DND-41 (cell line): ENCODE results near the gene NRARP.

ENCODE experiments used
- ATAC-seq: fragments of 200-7000 bp; cut with Tn5 transposase; 3 replicates; pipeline ENCODE4 v1.9.1; 2021; ENCODE audit warnings: low read depth; ENCODE audit not compliant: insufficient read depth
- DNase-seq: peaks from one replicate; pipeline ENCODE4 v3.0.0-alpha.2; 2020
- H2AFZ ChIP-seq: 2 replicates; pipeline ENCODE4 v1.6.0; 2012; ENCODE audit warnings: low read depth, low read length
- H3K27ac ChIP-seq: 2 replicates; pipeline ENCODE4 v1.5.1; 2012; ENCODE audit warnings: low read length, inconsistent platforms
- H3K27me3 ChIP-seq: fragments of 200-600 bp; sonication (generic); 2 replicates; pipeline ENCODE4 v1.6.0; 2012; ENCODE audit warnings: low read length, mild to moderate bottlenecking, inconsistent platforms; ENCODE audit not compliant: insufficient read depth, poor library complexity
- H3K36me3 ChIP-seq: 2 replicates; pipeline ENCODE4 v1.5.1; 2012; ENCODE audit warnings: low read length, inconsistent platforms; ENCODE audit not compliant: insufficient read depth
- H3K4me1 ChIP-seq: 2 replicates; pipeline ENCODE4 v1.5.1; 2012; ENCODE audit warnings: mild to moderate bottlenecking, low read length; ENCODE audit not compliant: insufficient read depth
- H3K4me2 ChIP-seq: 2 replicates; pipeline ENCODE4 v1.6.0; 2012; ENCODE audit warnings: mild to moderate bottlenecking, moderate library complexity, low read length, inconsistent platforms; ENCODE audit not compliant: insufficient read depth
- H3K4me3 ChIP-seq, 2 experiments: fragments of 200-600 bp in 1 of 2; shearing (Covaris generic) in 1 of 2; 2 replicates each; pipeline ENCODE4 v1.5.1; 2012 to 2016; ENCODE audit warnings: inconsistent platforms in 2 of 2, low read length in 2 of 2, mild to moderate bottlenecking in 2 of 2, low read depth in 1 of 2, moderate library complexity in 1 of 2
- H3K79me2 ChIP-seq: 2 replicates; pipeline ENCODE4 v1.6.0; 2012; ENCODE audit warnings: low read length, inconsistent platforms; ENCODE audit not compliant: insufficient read depth
- H3K9ac ChIP-seq: 2 replicates; pipeline ENCODE4 v1.6.0; 2012; ENCODE audit warnings: low read depth, mild to moderate bottlenecking, inconsistent platforms, low read length, moderate library complexity
- H3K9me3 ChIP-seq: 2 replicates; pipeline ENCODE4 v1.5.1; 2012; ENCODE audit warnings: low read length, moderate library complexity, mild to moderate bottlenecking, inconsistent platforms; ENCODE audit not compliant: insufficient read depth, severe bottlenecking
- H4K20me1 ChIP-seq: 2 replicates; pipeline ENCODE4 v1.6.0; 2012; ENCODE audit warnings: low read length; ENCODE audit not compliant: insufficient read depth
- EZH2 ChIP-seq: IDR thresholded peaks from 3 replicates; pipeline ENCODE4 v1.6.1; 2012; ENCODE audit warnings: borderline replicate concordance, low read depth, mild to moderate bottlenecking, moderate library complexity, low read length, inconsistent platforms; ENCODE audit not compliant: severe bottlenecking
- TF ChIP-seq, protein P1 (sequence below): IDR thresholded peaks from 2 replicates; pipeline ENCODE4 v1.5.1; 2012; ENCODE audit warnings: borderline replicate concordance, low read length, moderate library complexity, mild to moderate bottlenecking; ENCODE audit not compliant: poor library complexity, severe bottlenecking; ENCODE audit errors: extremely low read depth

The NRARP gene

DNA sequence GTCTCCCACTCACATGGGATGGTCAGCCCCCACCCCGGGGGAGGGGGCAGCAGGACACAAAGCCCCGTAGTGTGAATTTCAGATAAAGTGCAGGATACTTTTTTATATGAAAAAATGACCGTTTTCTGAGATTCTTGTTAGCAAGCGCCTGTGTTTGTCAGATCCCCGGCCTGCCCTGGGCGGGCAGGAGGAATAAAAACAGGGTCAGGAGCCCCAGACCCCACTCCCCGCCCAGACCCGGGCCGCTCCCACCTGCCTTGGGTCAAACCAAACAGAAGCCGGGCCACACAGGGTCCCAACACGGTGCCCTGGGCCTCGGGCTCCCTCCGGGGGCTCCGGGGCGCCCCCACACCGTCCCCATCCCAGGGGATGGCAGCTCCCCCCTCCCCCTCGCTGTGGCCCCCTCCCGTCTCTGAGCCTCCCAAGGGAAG is 13.5 kb upstream of the NRARP start:
- ATAC-seq, result no peak
- H3K4me2 ChIP-seq, result no peak overlapping the region
- H2AFZ ChIP-seq, result no peak overlapping the region
- no peak overlapping the region for H3K4me3 ChIP-seq
- no peak for TF ChIP-seq EZH2
- TF ChIP-seq, protein P1, sequence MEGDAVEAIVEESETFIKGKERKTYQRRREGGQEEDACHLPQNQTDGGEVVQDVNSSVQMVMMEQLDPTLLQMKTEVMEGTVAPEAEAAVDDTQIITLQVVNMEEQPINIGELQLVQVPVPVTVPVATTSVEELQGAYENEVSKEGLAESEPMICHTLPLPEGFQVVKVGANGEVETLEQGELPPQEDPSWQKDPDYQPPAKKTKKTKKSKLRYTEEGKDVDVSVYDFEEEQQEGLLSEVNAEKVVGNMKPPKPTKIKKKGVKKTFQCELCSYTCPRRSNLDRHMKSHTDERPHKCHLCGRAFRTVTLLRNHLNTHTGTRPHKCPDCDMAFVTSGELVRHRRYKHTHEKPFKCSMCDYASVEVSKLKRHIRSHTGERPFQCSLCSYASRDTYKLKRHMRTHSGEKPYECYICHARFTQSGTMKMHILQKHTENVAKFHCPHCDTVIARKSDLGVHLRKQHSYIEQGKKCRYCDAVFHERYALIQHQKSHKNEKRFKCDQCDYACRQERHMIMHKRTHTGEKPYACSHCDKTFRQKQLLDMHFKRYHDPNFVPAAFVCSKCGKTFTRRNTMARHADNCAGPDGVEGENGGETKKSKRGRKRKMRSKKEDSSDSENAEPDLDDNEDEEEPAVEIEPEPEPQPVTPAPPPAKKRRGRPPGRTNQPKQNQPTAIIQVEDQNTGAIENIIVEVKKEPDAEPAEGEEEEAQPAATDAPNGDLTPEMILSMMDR, result no peak
- no peaks in the 10 kb centered on the region for H3K79me2 ChIP-seq
- H3K4me1 ChIP-seq, result no peaks in the 10 kb centered on the region
- H3K36me3 ChIP-seq, result no peaks in the 10 kb centered on the region
- no peak for DNase-seq
- no peak overlapping the region for H3K27ac ChIP-seq
- no peaks in the 10 kb centered on the region for H4K20me1 ChIP-seq
- H3K9me3 ChIP-seq, result no peaks in the 10 kb centered on the region
- no peaks in the 10 kb centered on the region for H3K27me3 ChIP-seq
- H3K9ac ChIP-seq, result no peak overlapping the region

DNA sequence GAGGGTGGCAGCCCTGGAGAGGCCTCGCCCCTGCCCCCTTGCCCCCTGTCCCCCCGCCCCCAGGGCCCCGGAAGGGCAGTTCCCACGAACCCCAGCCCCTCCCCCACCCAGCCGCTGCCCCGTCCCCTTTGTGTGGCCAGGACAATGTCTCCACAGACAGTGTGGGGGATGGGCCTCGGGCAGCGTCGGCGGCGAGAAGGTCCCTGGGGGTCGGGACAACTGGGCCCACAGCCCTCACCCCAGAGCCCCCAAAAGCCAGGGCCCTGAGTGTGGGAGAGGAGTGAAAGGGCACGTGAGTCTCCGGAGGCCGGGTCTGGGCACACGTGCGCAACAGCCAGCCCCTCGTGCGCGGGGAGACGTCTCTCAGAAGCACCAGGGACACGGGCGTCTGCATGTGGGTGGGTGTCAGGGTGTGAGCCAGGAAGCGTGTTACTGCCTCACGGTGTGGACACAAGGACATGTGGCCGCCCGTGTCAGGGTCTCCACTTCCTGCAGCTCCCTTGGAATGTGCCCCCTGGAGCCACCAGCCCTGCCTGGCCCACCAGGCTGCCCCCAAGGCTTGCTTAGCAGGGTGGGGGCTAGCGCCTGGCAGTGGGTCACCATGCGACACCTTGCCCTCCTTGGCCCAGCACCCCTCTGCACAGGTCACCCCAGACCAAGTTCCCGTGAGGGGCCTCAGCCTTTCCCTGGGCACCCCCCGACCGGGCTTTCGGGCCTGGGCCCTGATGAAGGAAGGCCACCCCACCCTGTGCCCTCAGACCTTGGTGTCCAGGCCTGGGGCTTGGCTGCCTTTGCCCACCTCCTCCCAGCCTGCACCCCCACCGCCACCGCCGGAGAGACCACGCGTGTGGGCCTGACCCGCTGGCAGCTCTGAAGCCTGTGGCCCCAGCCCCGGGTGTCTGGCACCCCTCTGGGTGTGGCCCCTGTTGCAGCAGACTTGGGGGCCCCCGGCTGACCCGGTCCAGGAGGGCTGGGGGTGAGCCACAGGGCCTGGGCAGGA is 12.8 kb upstream of the NRARP start:
- Histone ChIP-seq H3K4me2 (no peak overlapping the region), H3K4me1 (no peaks in the 10 kb centered on the region), H3K9ac (no peak overlapping the region)

DNA sequence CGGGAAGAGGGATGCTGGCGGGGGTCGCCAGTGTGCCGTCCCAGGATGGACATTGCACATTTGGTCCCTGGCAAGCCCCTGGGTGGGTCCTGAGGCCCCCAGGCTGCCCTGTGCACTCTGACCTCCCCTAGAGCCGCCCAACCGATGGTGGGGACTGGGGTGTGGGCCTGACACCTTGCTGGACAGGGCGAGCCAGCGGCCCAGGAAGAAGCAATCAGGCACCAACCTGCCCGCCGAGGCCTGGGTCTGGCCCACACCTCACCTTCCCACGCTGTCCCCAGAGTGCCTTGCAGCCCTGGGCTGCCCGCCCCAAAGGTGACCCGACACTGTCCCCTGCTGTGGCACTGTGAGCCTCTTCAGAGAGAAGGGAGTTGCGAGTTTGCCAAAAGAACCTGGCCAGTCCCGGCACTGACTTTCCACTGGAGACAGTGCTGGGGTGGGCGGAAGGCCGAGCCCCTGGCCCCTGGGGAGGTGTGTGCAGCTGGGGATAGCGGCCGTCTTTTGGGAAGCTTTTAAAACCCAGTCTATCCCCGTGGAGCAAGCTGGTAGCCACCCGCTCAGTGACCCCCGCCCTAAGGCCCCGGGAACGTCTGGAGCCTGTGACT is 12.0 kb upstream of the NRARP start:
- Histone ChIP-seq H3K27me3 (no peaks in the 10 kb centered on the region), H3K4me1 (no peaks in the 10 kb centered on the region), H3K9ac (no peak overlapping the region), H3K9me3 (no peaks in the 10 kb centered on the region), H3K27ac (no peak overlapping the region), H3K4me3 (no peak overlapping the region), H4K20me1 (no peaks in the 10 kb centered on the region), H3K4me2 (no peak overlapping the region), H3K36me3 (no peaks in the 10 kb centered on the region), H3K79me2 (no peaks in the 10 kb centered on the region), H2AFZ (no peak overlapping the region)
- DNase-seq, result no peak
- TF ChIP-seq, protein P1, result no peak
- TF ChIP-seq EZH2, result no peak
- no peak for ATAC-seq

More for the DNA sequence above, 12.8 kb upstream of the NRARP start:
- H3K27me3 ChIP-seq, result no peaks in the 10 kb centered on the region
- no peaks in the 10 kb centered on the region for H3K36me3 ChIP-seq
- H3K4me3 ChIP-seq, result no peak overlapping the region
- no peak overlapping the region for H2AFZ ChIP-seq
- no peaks in the 10 kb centered on the region for H4K20me1 ChIP-seq
- ATAC-seq (no peak), DNase-seq (no peak)
- H3K79me2 ChIP-seq, result no peaks in the 10 kb centered on the region
- H3K9me3 ChIP-seq, result no peaks in the 10 kb centered on the region
- TF ChIP-seq, protein P1, result no peak
- no peak for TF ChIP-seq EZH2
- no peak overlapping the region for H3K27ac ChIP-seq
